HG03159 (cell line): ENCODE data around the gene BOD1L1.

Experiments
- ATAC-seq: cut with Tn5 transposase; IDR thresholded peaks from one replicate; pipeline ENCODE4 v1.9.1; 2021; ENCODE audit warnings: mild to moderate bottlenecking, moderate library complexity; ENCODE audit not compliant: unreplicated experiment

Gene BOD1L1

GRCh38 chr4:13626492-13627177 is 890 bp downstream of the BOD1L1 start:
- ATAC-seq = no peak

GRCh38 chr4:13618212-13618806 is 9.2 kb downstream of the BOD1L1 start:
- ATAC-seq = no peak

- ATAC-seq = no peak
Observed at GRCh38 chr4:13617801-13618200, 9.7 kb downstream of the BOD1L1 start.

- ATAC-seq = no peak
Observed at GRCh38 chr4:13616597-13616996, 10.9 kb downstream of the BOD1L1 start.

GRCh38 chr4:13615161-13615560 is 12.4 kb downstream of the BOD1L1 start:
- peak; percentile 51 for ATAC-seq

- ATAC-seq = no peak
Observed at GRCh38 chr4:13612569-13612968, 15.0 kb downstream of the BOD1L1 start.

GRCh38 chr4:13611283-13611842 is 16.2 kb downstream of the BOD1L1 start:
- ATAC-seq = peak; percentile 97

- ATAC-seq = no peak
Observed at GRCh38 chr4:13605330-13605729, 22.2 kb downstream of the BOD1L1 start.

- no peak for ATAC-seq
Observed at GRCh38 chr4:13601848-13602247, 25.7 kb downstream of the BOD1L1 start.

- ATAC-seq = peak; percentile 76
Observed at GRCh38 chr4:13601048-13601447, 26.5 kb downstream of the BOD1L1 start.

GRCh38 chr4:13599159-13599558 is 28.4 kb downstream of the BOD1L1 start:
- ATAC-seq = no peak

- no peak for ATAC-seq
Observed at GRCh38 chr4:13597604-13598003, 29.9 kb downstream of the BOD1L1 start.

GRCh38 chr4:13597141-13597540 is 30.4 kb downstream of the BOD1L1 start:
- ATAC-seq = no peak

- no peak for ATAC-seq
Observed at GRCh38 chr4:13592220-13592619, 35.3 kb downstream of the BOD1L1 start.

GRCh38 chr4:13590766-13591165 is 36.8 kb downstream of the BOD1L1 start:
- no peak for ATAC-seq

- no peak for ATAC-seq
Observed at GRCh38 chr4:13588954-13589353, 38.6 kb downstream of the BOD1L1 start.

GRCh38 chr4:13584481-13584880 is 43.0 kb downstream of the BOD1L1 start:
- no peak for ATAC-seq

GRCh38 chr4:13580036-13580435 is 47.5 kb downstream of the BOD1L1 start:
- ATAC-seq = no peak

GRCh38 chr4:13577660-13578059 is 49.9 kb downstream of the BOD1L1 start:
- ATAC-seq = no peak

- no peak for ATAC-seq
Observed at GRCh38 chr4:13570916-13571315, 56.6 kb downstream of the BOD1L1 start.

- no peak for ATAC-seq
Observed at GRCh38 chr4:13567125-13567524, 60.4 kb downstream of the BOD1L1 start.

GRCh38 chr4:13562876-13563275 is 64.6 kb downstream of the BOD1L1 start:
- no peak for ATAC-seq
